ENCODE measurements around the gene SLC2A11. TPM values are rescaled to one million over a fixed set of nuclear protein-coding genes. Genes with fewer than 3 reads are reported as not detected.

Gene SLC2A11
- total RNA-seq, 1 experiment from 2014 or later = 26.9 TPM

DNA sequence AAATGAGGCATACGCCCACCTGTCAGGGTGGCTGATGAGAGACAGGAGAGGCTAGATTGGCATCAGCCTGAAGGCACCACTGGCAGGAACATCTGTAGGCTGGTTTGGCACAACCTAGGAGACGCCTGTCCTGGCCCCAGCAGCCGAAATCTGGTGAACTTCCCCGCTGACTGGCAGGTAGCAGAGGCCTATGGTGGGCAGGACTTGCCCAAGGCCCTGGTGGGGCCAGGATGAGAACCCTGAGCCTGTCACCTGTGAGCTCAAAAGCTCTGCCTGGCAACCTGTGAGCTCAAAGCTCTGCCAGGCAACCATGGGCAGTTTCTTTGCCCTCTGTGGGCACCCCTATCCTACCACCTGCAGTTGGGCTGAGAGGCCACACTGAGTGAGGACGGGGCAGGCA, 21.4 kb upstream of the SLC2A11 start:
- TF ChIP-seq, protein P1, sequence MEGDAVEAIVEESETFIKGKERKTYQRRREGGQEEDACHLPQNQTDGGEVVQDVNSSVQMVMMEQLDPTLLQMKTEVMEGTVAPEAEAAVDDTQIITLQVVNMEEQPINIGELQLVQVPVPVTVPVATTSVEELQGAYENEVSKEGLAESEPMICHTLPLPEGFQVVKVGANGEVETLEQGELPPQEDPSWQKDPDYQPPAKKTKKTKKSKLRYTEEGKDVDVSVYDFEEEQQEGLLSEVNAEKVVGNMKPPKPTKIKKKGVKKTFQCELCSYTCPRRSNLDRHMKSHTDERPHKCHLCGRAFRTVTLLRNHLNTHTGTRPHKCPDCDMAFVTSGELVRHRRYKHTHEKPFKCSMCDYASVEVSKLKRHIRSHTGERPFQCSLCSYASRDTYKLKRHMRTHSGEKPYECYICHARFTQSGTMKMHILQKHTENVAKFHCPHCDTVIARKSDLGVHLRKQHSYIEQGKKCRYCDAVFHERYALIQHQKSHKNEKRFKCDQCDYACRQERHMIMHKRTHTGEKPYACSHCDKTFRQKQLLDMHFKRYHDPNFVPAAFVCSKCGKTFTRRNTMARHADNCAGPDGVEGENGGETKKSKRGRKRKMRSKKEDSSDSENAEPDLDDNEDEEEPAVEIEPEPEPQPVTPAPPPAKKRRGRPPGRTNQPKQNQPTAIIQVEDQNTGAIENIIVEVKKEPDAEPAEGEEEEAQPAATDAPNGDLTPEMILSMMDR (conservative IDR thresholded peaks at IDR 0.05) = no peak
- no peak for TF ChIP-seq EZH2 (IDR thresholded peaks at IDR 0.05; ENCODE audit: low read depth)
- no peaks in the 10 kb centered on the region for H3K36me3 ChIP-seq (ENCODE audit: low read depth)
- H3K4me3 ChIP-seq = no peak overlapping the region
- no peak for DNase-seq
- intact Hi-C loops (cut with micrococcal nuclease; ENCODE audit: unreplicated experiment) = no loop called here
- H2AFZ ChIP-seq = no peak overlapping the region
- H3K4me1 ChIP-seq (replicated peaks; ENCODE audit: insufficient read depth) = no peaks in the 10 kb centered on the region
- H3K27ac ChIP-seq = no peak overlapping the region
- no peaks in the 10 kb centered on the region for H3K79me2 ChIP-seq (ENCODE audit: low read depth)
- BruUV-seq (replicated peaks) = no TSS peak
- no peaks in the 10 kb centered on the region; the same call in 1 of the 2 replicates for H3F3A ChIP-seq (ENCODE audit: insufficient read depth, low read depth)
- no peaks in the 10 kb centered on the region for H3K27me3 ChIP-seq (ENCODE audit: insufficient read depth, low read depth)
- H3K9me3 ChIP-seq (ENCODE audit: insufficient read depth, low read depth) = no peaks in the 10 kb centered on the region
- POLR2A ChIA-PET (ENCODE audit: unreplicated experiment) = interaction anchor here (0.7 kb wide), 1 partner anchor 21 kb away, joined by 6 read pairs; the partner anchor contains the start of gene SLC2A11
- peaks cover 8% of the 10 kb centered on the region for H4K20me1 ChIP-seq (ENCODE audit: insufficient read depth)
- CTCF ChIA-PET = interaction anchor here (0.6 kb wide), 1 partner anchor 492 kb away, joined by 4 read pairs; no protein-coding TSS in a partner anchor
- no peaks in the 10 kb centered on the region for H3K9me2 ChIP-seq (ENCODE audit: insufficient read depth)
- H3K4me2 ChIP-seq = no peak overlapping the region

DNA sequence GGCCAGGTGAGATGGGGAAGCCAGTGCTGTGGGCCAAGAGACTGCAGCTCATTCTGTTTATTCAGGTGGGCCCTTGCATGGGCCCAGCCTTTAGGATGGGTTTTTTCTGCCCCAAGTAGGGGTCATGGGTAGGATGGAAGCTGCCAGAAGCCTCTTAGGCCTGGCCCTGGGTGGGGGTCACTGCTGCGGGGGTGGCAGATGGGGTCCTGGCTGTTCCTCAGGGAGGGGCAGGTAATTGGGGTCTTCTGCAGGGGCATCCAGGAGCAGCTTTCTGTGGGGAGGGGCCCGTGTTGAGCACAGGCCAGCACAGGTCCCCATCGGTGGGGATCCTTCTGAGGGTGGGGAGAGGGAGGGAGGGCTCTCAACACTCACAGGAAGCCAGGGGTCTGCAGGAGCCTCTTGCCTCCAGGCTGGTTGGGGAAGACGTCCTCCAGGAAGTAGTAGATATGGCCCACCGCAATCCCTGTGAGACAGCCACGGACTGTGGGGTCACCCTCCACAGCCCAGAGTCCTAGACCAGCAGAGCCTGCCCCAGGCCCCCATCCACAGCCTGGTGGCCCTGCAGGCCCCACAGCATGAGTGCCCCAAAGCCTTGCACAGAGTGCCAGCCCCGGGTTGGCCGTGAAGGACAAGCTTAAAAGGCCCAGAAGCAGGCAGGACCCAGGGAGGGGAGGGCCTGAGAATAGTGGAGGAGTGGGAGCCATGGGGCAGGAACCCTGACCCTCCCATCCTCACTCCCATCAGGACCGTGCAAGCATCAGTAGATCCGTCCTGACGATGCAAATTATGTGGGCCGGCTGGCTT, 20.8 kb upstream of the SLC2A11 start:
- H3K4me3 ChIP-seq = no peak overlapping the region
- no peaks in the 10 kb centered on the region for H3K79me2 ChIP-seq (ENCODE audit: low read depth)
- no peak overlapping the region for H3K4me2 ChIP-seq
- H3F3A ChIP-seq (ENCODE audit: insufficient read depth, low read depth) = no peaks in the 10 kb centered on the region; the same call in 1 of the 2 replicates
- TF ChIP-seq EZH2 (IDR thresholded peaks at IDR 0.05; ENCODE audit: low read depth) = no peak
- TF ChIP-seq, protein P1 (conservative IDR thresholded peaks at IDR 0.05) = no peak
- H3K9me3 ChIP-seq (ENCODE audit: insufficient read depth, low read depth) = no peaks in the 10 kb centered on the region
- BruUV-seq (replicated peaks) = no TSS peak
- H3K9me2 ChIP-seq (ENCODE audit: insufficient read depth) = no peaks in the 10 kb centered on the region
- H3K36me3 ChIP-seq (ENCODE audit: low read depth) = no peaks in the 10 kb centered on the region
- H4K20me1 ChIP-seq (ENCODE audit: insufficient read depth) = peaks cover 6% of the 10 kb centered on the region
- ChIA-PET POLR2A (ENCODE audit: unreplicated experiment) (interaction anchor here (0.7 kb wide), 1 partner anchor 21 kb away, joined by 6 read pairs; the partner anchor contains the start of gene SLC2A11), CTCF (no interaction called here)
- H3K27me3 ChIP-seq (ENCODE audit: insufficient read depth, low read depth) = no peaks in the 10 kb centered on the region
- intact Hi-C loops (cut with micrococcal nuclease; ENCODE audit: unreplicated experiment) = no loop called here
- no peak overlapping the region for H2AFZ ChIP-seq
- no peaks in the 10 kb centered on the region for H3K4me1 ChIP-seq (replicated peaks; ENCODE audit: insufficient read depth)
- DNase-seq = no peak
- H3K27ac ChIP-seq = no peak overlapping the region

DNA sequence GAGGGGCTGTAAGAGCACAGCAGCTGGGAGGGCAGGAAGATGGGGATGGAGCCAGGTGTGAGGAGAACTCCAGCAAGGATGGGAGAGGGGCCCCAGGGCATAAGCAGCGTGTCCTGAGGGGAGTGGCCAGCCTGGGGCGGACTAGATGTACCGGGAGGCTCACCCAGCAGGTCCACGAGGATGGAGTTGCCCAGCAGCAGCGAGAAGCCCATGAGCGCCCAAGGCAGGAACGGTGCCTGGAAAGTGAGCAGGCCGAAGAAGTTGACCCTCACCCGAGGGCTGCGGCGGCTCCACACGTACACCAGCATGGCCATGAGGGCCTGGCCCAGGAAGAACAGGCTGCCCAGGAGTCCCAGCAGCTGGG, 20.2 kb upstream of the SLC2A11 start:
- Histone ChIP-seq H3K4me2 (no peak overlapping the region), H3K4me3 (no peak overlapping the region), H3K27me3 (ENCODE audit: insufficient read depth, low read depth) (no peaks in the 10 kb centered on the region), H3K79me2 (ENCODE audit: low read depth) (no peaks in the 10 kb centered on the region), H3F3A (ENCODE audit: insufficient read depth, low read depth) (no peaks in the 10 kb centered on the region; the same call in 1 of the 2 replicates), H3K9me3 (ENCODE audit: insufficient read depth, low read depth) (no peaks in the 10 kb centered on the region), H4K20me1 (ENCODE audit: insufficient read depth) (peaks cover under 1% of the 10 kb centered on the region), H3K9me2 (ENCODE audit: insufficient read depth) (no peaks in the 10 kb centered on the region), H3K36me3 (ENCODE audit: low read depth) (no peaks in the 10 kb centered on the region), H3K4me1 (replicated peaks; ENCODE audit: insufficient read depth) (no peaks in the 10 kb centered on the region), H2AFZ (no peak overlapping the region), H3K27ac (no peak overlapping the region)
- intact Hi-C loops (cut with micrococcal nuclease; ENCODE audit: unreplicated experiment) = no loop called here
- TF ChIP-seq, protein P1 (conservative IDR thresholded peaks at IDR 0.05) = no peak
- TF ChIP-seq EZH2 (IDR thresholded peaks at IDR 0.05; ENCODE audit: low read depth) = no peak
- POLR2A ChIA-PET (ENCODE audit: unreplicated experiment) = no interaction called here
- CTCF ChIA-PET = no interaction called here
- no TSS peak for BruUV-seq (replicated peaks)
- no peak for DNase-seq
